Measurements from ENCODE around the gene CHMP4B. TPM values are rescaled to one million over a fixed set of nuclear protein-coding genes. Genes with fewer than 3 reads are reported as not detected.

CHMP4B gene
- total and polyA plus RNA-seq, 4 donors = 2.7 to 37.2 (median 17.2) TPM

DNA sequence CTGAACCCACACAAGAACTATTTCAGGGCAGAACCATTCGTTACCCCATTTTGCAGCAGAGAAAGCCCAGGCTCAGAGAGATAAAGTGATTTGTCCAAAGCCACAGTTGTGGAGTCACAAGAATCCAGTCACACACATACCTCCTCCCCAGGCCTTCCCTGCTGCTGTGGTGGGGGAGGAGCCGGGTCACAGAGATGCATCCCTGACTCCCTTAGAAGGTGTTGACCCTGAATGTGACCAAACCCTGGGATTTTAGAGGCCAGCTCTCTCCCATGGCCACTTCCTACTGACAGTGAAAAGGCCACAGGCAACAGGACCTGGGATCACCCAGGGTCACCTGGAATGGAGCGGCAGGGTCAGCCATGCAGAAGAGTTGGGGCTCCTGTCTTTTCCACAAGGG is 48.6 kb downstream of the CHMP4B start (continued):
- no peak for TF ChIP-seq GABPA (IDR thresholded peaks at IDR 0.05 in 1 of 2, conservative IDR thresholded peaks at IDR 0.05 in 1 of 2)
- TF ChIP-seq, protein P1, sequence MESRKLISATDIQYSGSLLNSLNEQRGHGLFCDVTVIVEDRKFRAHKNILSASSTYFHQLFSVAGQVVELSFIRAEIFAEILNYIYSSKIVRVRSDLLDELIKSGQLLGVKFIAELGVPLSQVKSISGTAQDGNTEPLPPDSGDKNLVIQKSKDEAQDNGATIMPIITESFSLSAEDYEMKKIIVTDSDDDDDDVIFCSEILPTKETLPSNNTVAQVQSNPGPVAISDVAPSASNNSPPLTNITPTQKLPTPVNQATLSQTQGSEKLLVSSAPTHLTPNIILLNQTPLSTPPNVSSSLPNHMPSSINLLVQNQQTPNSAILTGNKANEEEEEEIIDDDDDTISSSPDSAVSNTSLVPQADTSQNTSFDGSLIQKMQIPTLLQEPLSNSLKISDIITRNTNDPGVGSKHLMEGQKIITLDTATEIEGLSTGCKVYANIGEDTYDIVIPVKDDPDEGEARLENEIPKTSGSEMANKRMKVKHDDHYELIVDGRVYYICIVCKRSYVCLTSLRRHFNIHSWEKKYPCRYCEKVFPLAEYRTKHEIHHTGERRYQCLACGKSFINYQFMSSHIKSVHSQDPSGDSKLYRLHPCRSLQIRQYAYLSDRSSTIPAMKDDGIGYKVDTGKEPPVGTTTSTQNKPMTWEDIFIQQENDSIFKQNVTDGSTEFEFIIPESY (IDR thresholded peaks at IDR 0.05) = no peak

DNA sequence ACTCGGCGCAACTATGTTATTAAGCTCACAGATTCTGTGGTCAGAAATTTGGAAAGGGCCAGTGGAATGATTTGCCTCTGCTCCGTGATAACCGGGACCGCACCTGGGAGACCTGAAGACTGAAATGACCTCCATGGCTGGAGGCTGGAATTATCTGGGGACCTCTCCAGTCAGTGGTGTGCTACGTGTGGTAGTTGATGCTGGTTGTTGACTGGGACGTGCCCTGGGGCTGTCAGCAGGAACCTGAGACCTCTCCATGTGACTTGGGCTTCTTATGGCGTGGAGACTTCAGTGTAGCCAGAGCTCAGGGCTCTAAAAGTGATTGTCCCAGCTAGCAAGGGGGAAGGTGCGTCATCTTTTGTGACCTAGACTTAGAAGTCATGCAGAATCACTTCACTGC is 50.3 kb downstream of the CHMP4B start:
- Histone ChIP-seq H3K9me3 (ENCODE audit: control insufficient read depth in 4 of 4, low read length in 3 of 4) (no peaks in the 10 kb centered on the region), H3K27me3 (ENCODE audit: control insufficient read depth in 4 of 4, insufficient read depth in 4 of 4, low read length in 3 of 4) (no peaks in the 10 kb centered on the region), H3K4me1 (ENCODE audit: control insufficient read depth in 4 of 4, insufficient read depth in 4 of 4, low read length in 3 of 4) (peaks cover 0 to 2% (median 0%) of the 10 kb centered on the region in 4 donors), H3K36me3 (ENCODE audit: control insufficient read depth in 4 of 4, insufficient read depth in 3 of 4, low read depth in 1 of 4, low read length in 3 of 4) (peaks cover 0 to 4% (median 1%) of the 10 kb centered on the region in 4 donors), H3K9ac (ENCODE audit: low read depth in 1 of 2, low read length in 2 of 2) (no peak overlapping the region), H3K4me3 (ENCODE audit: low read depth in 1 of 3, low read length in 3 of 3) (no peak overlapping the region), H3K27ac (ENCODE audit: low read depth in 1 of 2, low read length in 2 of 2) (no peak overlapping the region)
- TF ChIP-seq FOXA2 (IDR thresholded peaks at IDR 0.05) = no peak
- TF ChIP-seq, protein P2, sequence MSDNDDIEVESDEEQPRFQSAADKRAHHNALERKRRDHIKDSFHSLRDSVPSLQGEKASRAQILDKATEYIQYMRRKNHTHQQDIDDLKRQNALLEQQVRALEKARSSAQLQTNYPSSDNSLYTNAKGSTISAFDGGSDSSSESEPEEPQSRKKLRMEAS (IDR thresholded peaks at IDR 0.05) = no peak
- no peak for DNase-seq (ENCODE audit: low spot score)
- 93% methylated on average over 9 of the region's 9 CpGs for WGBS

DNA sequence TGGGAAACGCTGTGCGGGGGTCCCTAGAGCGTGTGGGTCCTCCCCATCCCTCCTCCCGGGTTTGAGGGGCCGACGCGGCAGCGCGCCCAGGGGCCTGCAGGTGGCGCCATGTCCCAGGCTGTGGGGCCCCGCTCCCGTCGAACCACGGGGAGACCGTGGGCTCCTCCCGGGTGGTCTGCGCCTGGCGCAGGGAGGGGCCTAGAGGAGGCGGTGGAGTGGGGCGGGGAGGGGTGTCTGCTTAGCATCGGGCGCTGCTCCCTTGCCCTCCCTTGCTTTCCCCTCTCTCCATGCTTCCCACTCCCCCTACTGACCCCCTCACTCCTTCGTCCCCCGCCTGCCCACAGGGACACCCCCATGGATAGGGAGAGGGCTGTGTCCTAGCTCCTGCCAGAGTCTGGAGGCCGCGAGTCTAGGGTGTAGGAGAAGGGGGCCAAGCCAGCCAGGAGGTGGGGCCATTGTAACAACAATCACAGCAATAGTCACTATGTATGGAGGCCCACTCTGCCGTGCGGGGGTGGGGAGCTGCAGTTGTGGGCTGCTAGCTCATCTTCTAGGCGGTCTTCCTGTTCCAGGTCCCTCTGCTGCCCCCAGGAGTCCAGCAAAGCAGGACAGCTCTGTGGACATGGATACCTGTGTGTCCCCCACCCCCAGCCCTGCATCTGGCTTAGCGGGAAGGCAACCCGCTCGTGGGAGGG is 51.7 kb downstream of the CHMP4B start:
- Histone ChIP-seq H3K9ac (ENCODE audit: low read depth in 1 of 2, low read length in 2 of 2) (no peak overlapping the region), H3K4me1 (ENCODE audit: control insufficient read depth in 4 of 4, insufficient read depth in 4 of 4, low read length in 3 of 4) (peaks cover 0 to 2% (median 0%) of the 10 kb centered on the region in 4 donors), H3K27ac (ENCODE audit: low read depth in 1 of 2, low read length in 2 of 2) (no peak overlapping the region), H3K27me3 (ENCODE audit: control insufficient read depth in 4 of 4, insufficient read depth in 4 of 4, low read length in 3 of 4) (no peaks in the 10 kb centered on the region), H3K4me3 (ENCODE audit: low read depth in 1 of 3, low read length in 3 of 3) (no peak overlapping the region), H3K9me3 (ENCODE audit: control insufficient read depth in 4 of 4, low read length in 3 of 4) (no peaks in the 10 kb centered on the region), H3K36me3 (ENCODE audit: control insufficient read depth in 4 of 4, insufficient read depth in 3 of 4, low read depth in 1 of 4, low read length in 3 of 4) (no peaks in the 10 kb centered on the region)
- no peak for TF ChIP-seq TAF1 (conservative IDR thresholded peaks at IDR 0.05)
- TF ChIP-seq, protein P3, sequence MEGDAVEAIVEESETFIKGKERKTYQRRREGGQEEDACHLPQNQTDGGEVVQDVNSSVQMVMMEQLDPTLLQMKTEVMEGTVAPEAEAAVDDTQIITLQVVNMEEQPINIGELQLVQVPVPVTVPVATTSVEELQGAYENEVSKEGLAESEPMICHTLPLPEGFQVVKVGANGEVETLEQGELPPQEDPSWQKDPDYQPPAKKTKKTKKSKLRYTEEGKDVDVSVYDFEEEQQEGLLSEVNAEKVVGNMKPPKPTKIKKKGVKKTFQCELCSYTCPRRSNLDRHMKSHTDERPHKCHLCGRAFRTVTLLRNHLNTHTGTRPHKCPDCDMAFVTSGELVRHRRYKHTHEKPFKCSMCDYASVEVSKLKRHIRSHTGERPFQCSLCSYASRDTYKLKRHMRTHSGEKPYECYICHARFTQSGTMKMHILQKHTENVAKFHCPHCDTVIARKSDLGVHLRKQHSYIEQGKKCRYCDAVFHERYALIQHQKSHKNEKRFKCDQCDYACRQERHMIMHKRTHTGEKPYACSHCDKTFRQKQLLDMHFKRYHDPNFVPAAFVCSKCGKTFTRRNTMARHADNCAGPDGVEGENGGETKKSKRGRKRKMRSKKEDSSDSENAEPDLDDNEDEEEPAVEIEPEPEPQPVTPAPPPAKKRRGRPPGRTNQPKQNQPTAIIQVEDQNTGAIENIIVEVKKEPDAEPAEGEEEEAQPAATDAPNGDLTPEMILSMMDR (IDR thresholded peaks at IDR 0.05; ENCODE audit: low read depth, low read length, missing input control) = peak; percentile 42
- peak; percentile 48 to 62 for TF ChIP-seq RAD21 (IDR thresholded peaks at IDR 0.05)
- no peak for TF ChIP-seq JUND (IDR thresholded peaks at IDR 0.05)
- DNase-seq (ENCODE audit: low spot score) = peak; percentile 62
- 33% methylated on average over 32 of the region's 32 CpGs for WGBS

DNA sequence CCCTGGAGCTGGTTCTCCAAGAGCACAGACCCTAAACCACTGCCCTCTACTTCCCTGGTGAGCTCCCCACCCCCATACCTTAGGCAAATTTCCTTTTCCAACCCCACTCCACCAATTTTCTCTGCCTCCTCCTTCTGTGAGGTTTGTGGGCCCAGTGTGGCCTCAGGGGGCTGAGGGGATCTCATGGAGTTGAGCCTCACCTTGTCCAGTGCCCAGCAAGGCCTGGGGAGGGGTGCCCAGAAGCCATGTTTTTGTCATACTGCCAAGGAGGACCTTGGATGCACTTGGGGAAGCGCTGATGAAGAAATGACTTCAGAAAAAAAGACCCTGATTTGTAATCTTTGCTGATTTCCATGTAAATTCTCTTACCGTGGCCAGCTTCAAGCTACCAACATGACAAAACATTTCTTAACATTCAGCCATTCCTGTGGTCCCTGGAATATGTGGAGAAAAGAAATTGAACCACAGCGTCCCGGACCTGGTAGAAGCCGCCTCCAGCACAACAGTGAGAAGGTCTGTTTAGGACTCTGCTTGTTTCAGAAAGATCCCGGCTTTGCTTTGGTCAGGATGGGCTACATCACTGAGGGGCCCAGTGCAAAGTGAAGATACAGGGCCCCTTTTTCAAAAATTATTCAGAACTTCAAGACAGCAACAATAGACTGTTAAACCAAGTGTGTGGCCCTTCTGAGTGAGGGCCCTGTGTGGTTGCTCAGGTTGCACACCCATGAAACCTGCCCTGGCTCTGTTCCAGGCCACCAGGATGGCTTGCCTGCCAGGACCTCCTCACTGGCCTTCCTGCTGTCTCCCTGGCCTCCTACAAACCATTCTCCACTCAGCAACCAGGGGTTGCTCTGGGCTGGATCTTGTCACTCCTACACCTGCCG is 52.5 kb downstream of the CHMP4B start:
- Histone ChIP-seq H3K9ac (ENCODE audit: low read depth in 1 of 2, low read length in 2 of 2) (no peak overlapping the region), H3K4me1 (ENCODE audit: control insufficient read depth in 4 of 4, insufficient read depth in 4 of 4, low read length in 3 of 4) (peaks cover 0 to 2% (median 0%) of the 10 kb centered on the region in 4 donors), H3K36me3 (ENCODE audit: control insufficient read depth in 4 of 4, insufficient read depth in 3 of 4, low read depth in 1 of 4, low read length in 3 of 4) (no peaks in the 10 kb centered on the region), H3K4me3 (ENCODE audit: low read depth in 1 of 3, low read length in 3 of 3) (no peak overlapping the region), H3K27me3 (ENCODE audit: control insufficient read depth in 4 of 4, insufficient read depth in 4 of 4, low read length in 3 of 4) (no peaks in the 10 kb centered on the region), H3K27ac (ENCODE audit: low read depth in 1 of 2, low read length in 2 of 2) (no peak overlapping the region), H3K9me3 (ENCODE audit: control insufficient read depth in 4 of 4, low read length in 3 of 4) (no peaks in the 10 kb centered on the region)
- WGBS = 93% methylated on average over 7 of the region's 7 CpGs
- no peak for TF ChIP-seq SP1 (IDR thresholded peaks at IDR 0.05)
- no peak for TF ChIP-seq HNF4A (conservative IDR thresholded peaks at IDR 0.05)
- DNase-seq (ENCODE audit: low spot score) = no peak

Measured in liver (tissue), 9 donors.